Hippocampal formation (tissue), 2 donors: ENCODE results near the gene GH1.
"Not testable (repeated sequence)": the region's sequence is repeated elsewhere in the genome, so short reads cannot be mapped to it uniquely, and the experiment has no call there.

Source experiments
- DNase-seq, 2 donors: peaks; one replicate each; lab custom pipeline; 2025; lab: John Stamatoyannopoulos, UW

GH1 gene

GRCh38 chr17:63896524-63897354, 21.9 kb downstream of the GH1 start, which contains the start of gene CSH1:
Gene CSH1 (minus strand): TSS chr17:63896574. CDS start chr17:63896511, 63 bp downstream.
- not testable (repeated sequence) for DNase-seq

GRCh38 chr17:63894821-63895220, 23.8 kb downstream of the GH1 start:
- DNase-seq, result not testable (repeated sequence)

- DNase-seq, result not testable (repeated sequence)
Observed at GRCh38 chr17:63894021-63894420, 24.6 kb downstream of the GH1 start.

DNA sequence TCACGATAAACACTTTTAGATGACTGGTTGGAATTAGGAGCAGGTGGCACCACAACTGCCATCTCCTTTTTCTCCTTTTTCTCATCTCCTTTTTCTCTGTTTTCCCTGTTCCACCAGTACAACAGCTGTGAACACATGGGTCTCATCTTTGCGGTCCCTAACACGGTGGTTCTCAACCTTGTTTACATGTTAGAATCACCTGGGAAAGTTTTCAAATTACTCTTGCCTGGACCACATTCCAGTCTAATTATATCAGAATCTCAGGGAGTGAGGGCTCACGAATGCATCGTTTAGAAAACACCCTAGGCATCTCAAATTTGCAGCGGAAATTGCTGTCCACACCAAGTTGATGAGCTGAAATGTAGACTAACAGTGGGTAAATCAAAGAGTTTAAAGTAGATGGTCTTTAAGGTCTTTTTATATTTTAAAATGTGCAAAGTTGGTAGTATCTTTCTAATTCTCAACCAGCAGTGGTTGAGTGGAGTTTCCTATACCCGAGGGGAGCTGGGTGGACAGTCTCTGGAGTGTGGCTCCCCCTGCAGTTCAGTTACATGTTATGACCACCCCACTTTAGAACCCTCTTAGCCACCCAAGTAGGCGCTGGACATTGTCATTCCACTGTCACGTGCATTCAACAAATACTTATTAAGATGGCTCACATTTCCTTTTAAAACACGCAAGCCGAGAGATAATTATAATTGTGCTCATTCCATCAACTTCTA, 26.2 kb downstream of the GH1 start:
- DNase-seq, result not testable (repeated sequence)

DNA sequence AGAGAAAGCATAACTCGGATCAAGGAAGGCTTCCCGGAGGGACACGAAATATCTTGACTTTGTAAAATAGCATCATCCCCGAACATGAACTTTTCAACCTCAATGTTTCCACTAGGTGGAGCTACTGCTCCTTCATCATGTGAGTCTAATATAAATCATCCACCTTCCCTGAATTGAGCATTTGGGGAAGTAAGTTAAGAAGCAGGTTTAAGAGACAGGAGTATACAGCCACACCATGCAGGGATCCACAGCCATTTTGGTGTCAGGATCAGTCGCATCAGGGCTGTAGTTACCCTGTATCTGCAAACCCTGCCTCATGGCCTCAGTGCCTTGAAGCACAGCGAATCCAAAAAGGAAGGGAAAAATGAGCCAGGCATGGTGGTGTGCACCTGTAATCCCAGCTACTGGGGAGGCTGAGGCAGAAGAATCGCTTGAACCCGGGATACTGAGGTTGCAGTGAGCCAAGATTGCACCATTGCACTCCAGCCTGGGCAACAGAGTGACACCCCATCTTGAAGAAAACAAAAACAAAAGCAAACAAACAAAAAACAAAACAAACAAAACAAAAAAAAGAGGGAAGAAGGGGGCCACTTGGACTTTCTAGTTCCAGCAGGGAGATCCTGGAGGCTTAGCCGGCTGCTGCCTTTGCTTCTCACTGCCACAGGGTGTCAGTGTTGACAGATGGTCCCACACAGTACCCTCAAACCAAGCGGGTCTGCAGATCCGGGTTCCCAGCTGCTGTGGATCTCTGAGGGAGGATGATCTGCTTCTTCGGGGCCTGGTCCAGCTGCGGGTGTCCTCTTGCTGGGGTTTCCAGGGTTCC, 29.4 kb downstream of the GH1 start:
- peak in 1 of 2 donors; percentile 3 for DNase-seq

- not testable (repeated sequence) for DNase-seq
Observed at GRCh38 chr17:63885119-63885518, 33.5 kb downstream of the GH1 start.

- not testable (repeated sequence) for DNase-seq
Observed at GRCh38 chr17:63882626-63883126, 36.0 kb downstream of the GH1 start.

GRCh38 chr17:63881935-63882601, 36.6 kb downstream of the GH1 start, which contains the start of gene GH2:
Gene GH2 (minus strand): TSS chr17:63881944. CDS start chr17:63881801, 143 bp downstream.
- no peak for DNase-seq

GRCh38 chr17:63881337-63881736, 37.3 kb downstream of the GH1 start:
- DNase-seq, result not testable (repeated sequence)

GRCh38 chr17:63880706-63881105, 37.9 kb downstream of the GH1 start:
- DNase-seq, result no peak

GRCh38 chr17:63878413-63878812, 40.2 kb downstream of the GH1 start:
- not testable (repeated sequence) for DNase-seq

DNA sequence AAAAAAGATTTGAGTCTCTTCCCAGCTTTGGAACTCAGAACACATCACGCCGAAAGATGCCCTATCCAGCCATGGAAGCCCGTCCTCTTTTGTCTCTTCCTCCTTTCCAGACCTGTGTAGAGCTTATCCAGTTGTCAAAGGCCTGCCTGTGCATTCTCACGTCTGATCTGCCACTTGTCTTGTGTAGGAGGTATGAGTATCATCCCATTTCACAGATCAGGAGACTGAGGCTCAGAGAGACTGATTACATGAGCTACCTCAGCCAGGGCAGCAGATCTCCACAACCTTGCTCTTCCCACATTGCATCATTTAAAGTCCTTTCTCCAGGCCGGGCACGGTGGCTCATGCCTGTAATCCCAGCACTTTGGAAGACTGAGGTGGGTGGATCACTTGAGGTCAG, 43.9 kb downstream of the GH1 start:
- not testable (repeated sequence) for DNase-seq

DNA sequence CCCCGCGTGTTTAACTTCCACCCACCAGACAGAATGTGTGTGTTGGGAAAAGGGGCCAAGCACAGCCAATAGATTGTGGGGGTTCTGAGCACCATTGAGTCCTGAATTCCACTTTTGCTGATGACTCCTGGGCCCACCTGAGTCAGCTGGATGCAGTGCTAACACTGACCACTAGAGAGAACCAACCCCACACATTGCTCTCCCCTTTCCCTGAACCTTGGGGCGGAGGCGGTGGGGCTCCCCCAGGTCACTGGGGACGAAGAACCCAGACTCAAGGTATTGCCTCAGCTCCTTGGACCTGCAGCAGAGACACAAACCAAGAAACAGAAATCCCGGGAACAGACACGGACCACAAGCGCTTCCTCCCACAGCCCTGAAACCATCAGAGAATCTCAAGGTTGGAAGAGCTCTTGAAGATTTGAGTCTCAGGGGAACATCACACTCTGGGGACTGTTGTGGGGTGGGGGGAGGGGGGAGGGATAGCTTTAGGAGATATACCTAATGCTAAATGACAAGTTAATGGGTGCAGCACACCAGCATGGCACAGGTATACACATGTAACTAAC, 44.5 kb downstream of the GH1 start:
- not testable (repeated sequence) for DNase-seq

DNA sequence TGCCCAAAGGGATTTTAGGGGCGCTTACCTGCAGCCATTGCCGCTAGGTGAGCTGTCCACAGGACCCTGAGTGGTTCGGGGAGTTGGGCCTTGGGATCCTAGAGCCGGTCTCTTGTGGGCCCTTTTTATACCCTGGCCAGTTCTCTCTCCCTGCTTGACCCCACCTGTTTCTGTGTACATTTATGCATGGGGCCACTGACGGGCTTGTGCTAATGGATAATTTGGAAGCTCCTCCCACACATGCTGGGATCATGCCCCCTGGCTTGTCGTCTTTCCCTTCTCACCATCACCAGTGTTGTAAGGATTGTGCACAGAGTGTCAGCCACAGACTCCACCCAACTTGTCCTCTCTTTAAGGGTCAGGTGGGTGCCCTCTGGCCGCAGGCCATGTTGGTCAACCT, 45.1 kb downstream of the GH1 start, which contains the start of gene CSH2:
CSH2 (minus strand) TSS at position 101 of the 400 bp plus-strand sequence; CDS start at position 38, 63 bp downstream.
- DNase-seq, result not testable (repeated sequence)

- DNase-seq, result not testable (repeated sequence)
Observed at GRCh38 chr17:63871646-63872365, 46.8 kb downstream of the GH1 start.

- not testable (repeated sequence) for DNase-seq
Observed at GRCh38 chr17:63870292-63870665, 48.4 kb downstream of the GH1 start.

DNA sequence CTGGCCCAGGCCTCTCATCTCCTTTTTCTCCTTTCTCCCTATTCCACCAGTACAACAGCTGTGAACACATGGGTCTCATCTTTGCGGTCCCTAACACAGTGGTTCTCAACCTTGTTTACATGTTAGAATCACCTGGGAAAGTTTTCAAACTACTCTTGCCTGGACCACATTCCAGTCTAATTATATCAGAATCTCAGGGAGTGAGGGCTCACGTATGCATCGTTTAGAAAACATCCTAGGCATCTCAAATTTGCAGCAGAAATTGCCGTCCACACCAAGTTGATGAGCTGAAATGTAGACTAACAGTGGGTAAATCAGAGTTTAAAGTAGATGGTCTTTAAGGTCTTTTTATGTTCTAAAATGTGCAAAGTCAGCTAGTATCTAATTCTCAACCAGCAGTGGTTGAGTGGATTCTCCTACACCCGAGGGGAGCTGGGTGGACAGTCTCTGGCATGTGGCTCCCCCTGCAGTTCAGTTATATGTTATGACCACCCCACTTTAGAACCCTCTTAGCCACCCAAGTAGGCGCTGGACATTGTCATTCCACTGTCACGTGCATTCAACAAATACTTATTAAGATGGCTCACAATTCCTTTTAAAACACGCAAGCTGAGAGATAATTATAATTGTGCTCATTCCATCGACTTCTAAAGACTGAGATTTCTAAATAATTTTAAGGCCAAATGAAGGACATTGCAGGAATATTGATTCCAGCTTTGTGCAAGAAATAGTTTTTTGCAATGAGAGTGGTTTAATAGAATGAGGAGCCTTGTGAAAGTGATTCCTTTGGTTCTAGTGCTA, 48.9 kb downstream of the GH1 start:
- DNase-seq, result not testable (repeated sequence)
